OCI-LY1 (cell line): ENCODE measurements around the gene RNF25.

Experiments used
- CTCF ChIP-seq: fragments of 200-600 bp; sonication (generic), shearing (Covaris generic); IDR thresholded peaks from 2 replicates; pipeline ENCODE4 v1.5.1; 2017; ENCODE audit warnings: mild to moderate bottlenecking, antibody characterized with exemption, low read length, moderate library complexity, mixed read lengths
- EZH2 ChIP-seq: fragments of 200-600 bp; sonication (generic), shearing (Covaris generic); IDR thresholded peaks from 2 replicates; pipeline ENCODE4 v1.8.0; 2017; ENCODE audit warnings: borderline replicate concordance, mixed run types, mild to moderate bottlenecking, antibody characterized with exemption, low read length, moderate library complexity, mixed read lengths

GRCh38 chr2:218701806-218702205 is 30.0 kb upstream of the RNF25 start:
- TF ChIP-seq CTCF, result no peak
- no peak for TF ChIP-seq EZH2
